Naive B cell (primary cell): ENCODE measurements around the gene LTBR. TPM values are rescaled to one million over a fixed set of nuclear protein-coding genes. Genes with fewer than 3 reads are reported as not detected.

ENCODE experiments used
- ATAC-seq, 2 donors: fragments of 150-1000 bp; cut with Tn5 transposase; 2 replicates each; pipeline ENCODE4 v1.10.0; 2021; ENCODE audit warnings: low read depth in 2 of 2, mild to moderate bottlenecking in 2 of 2, moderate library complexity in 2 of 2
- DNase-seq: peaks from one replicate; pipeline ENCODE4 v3.0.0; 2022
- H3K27ac Mint-ChIP-seq, 6 donors: one replicate each; pipeline ENCODE4 v1.8.0; 2020 to 2022; ENCODE audit warnings: mild to moderate bottlenecking in 6 of 6, mixed read lengths in 6 of 6, moderate library complexity in 5 of 6, inconsistent platforms in 2 of 6
- H3K27me3 Mint-ChIP-seq, 3 donors: one replicate each; pipeline ENCODE4 v1.8.0; 2021 to 2022; ENCODE audit warnings: mixed read lengths in 3 of 3, mild to moderate bottlenecking in 1 of 3
- H3K36me3 Mint-ChIP-seq, 2 donors: one replicate each; pipeline ENCODE4 v1.8.0; 2020 to 2022; ENCODE audit warnings: mixed read lengths in 2 of 2, inconsistent platforms in 1 of 2, mild to moderate bottlenecking in 1 of 2
- H3K4me1 Mint-ChIP-seq, 3 donors: one replicate each; pipeline ENCODE4 v1.8.0; 2020 to 2022; ENCODE audit warnings: mixed read lengths in 3 of 3, inconsistent platforms in 1 of 3, mild to moderate bottlenecking in 1 of 3, moderate library complexity in 1 of 3
- H3K4me3 Mint-ChIP-seq, 8 donors: one replicate each; pipeline ENCODE4 v1.8.0; 2020 to 2022; ENCODE audit warnings: mild to moderate bottlenecking in 8 of 8, mixed read lengths in 8 of 8, moderate library complexity in 8 of 8, inconsistent platforms in 2 of 8
- H3K9me3 Mint-ChIP-seq, 7 donors: one replicate each; pipeline ENCODE4 v1.8.0; 2020 to 2022; ENCODE audit warnings: mixed read lengths in 7 of 7, mild to moderate bottlenecking in 5 of 7, inconsistent platforms in 2 of 7, moderate library complexity in 1 of 7
- polyA plus RNA-seq, 6 donors: library from polyadenylated mRNA; unstranded; fragments of 300-500 nt; fragmentation: Illumina TruSeq; gene quantifications; one replicate each; pipeline ENCODE4 v1.2.3, GENCODE V29; 2021; ENCODE audit warnings: low read depth in 6 of 6

The LTBR gene
- polyA plus RNA-seq, 6 donors from 2014 or later: 0.20 to 0.90 (median 0.22) TPM; not detected in 3

- H3K4me3 Mint-ChIP-seq: no peak overlapping the region
- peaks cover 18 to 28% (median 19%) of the 10 kb centered on the region in 3 donors for H3K4me1 Mint-ChIP-seq
- no peak for DNase-seq
- no peaks in the 10 kb centered on the region for H3K9me3 Mint-ChIP-seq
- H3K27me3 Mint-ChIP-seq: no peaks in the 10 kb centered on the region
- ATAC-seq: no peak
- H3K27ac Mint-ChIP-seq: peak overlapping the region in 1 of 6 donors; percentile 61
- no peaks in the 10 kb centered on the region for H3K36me3 Mint-ChIP-seq
These were observed 52.2 kb downstream of the LTBR start for GRCh38 chr12:6435961-6436715.

GRCh38 chr12:6437586-6437985, 53.6 kb downstream of the LTBR start:
- no peaks in the 10 kb centered on the region for H3K9me3 Mint-ChIP-seq
- ATAC-seq (no peak), DNase-seq (no peak)
- peaks cover 15 to 25% (median 19%) of the 10 kb centered on the region in 3 donors for H3K4me1 Mint-ChIP-seq
- H3K4me3 Mint-ChIP-seq: no peak overlapping the region
- H3K27me3 Mint-ChIP-seq: no peaks in the 10 kb centered on the region
- H3K36me3 Mint-ChIP-seq: no peaks in the 10 kb centered on the region
- H3K27ac Mint-ChIP-seq: peak overlapping the region in 1 of 6 donors; percentile 86

GRCh38 chr12:6438345-6438744, 54.4 kb downstream of the LTBR start:
- Mint-ChIP-seq H3K27me3 (no peaks in the 10 kb centered on the region), H3K27ac (peak overlapping the region in 2 of 6 donors; percentile 59 to 81), H3K4me3 (no peak overlapping the region), H3K9me3 (no peaks in the 10 kb centered on the region), H3K36me3 (no peaks in the 10 kb centered on the region), H3K4me1 (peaks cover 11 to 25% (median 21%) of the 10 kb centered on the region in 3 donors)
- no peak for DNase-seq
- ATAC-seq: no peak

GRCh38 chr12:6440391-6440790, 56.4 kb downstream of the LTBR start:
- Mint-ChIP-seq H3K36me3 (no peaks in the 10 kb centered on the region), H3K27ac (no peak overlapping the region), H3K4me1 (peaks cover 22 to 38% (median 30%) of the 10 kb centered on the region in 3 donors), H3K4me3 (no peak overlapping the region), H3K9me3 (no peaks in the 10 kb centered on the region), H3K27me3 (no peaks in the 10 kb centered on the region)
- DNase-seq (no peak), ATAC-seq (no peak)

Other genes starting within 250 kb of the LTBR start
- 100 to 1,000 TPM in 2 of 6 donors, 10 to 100 TPM in 4; 32.7 to 186 (median 69.9) TPM for gene CD9, start 183.8 kb upstream of the LTBR start, polyA plus RNA-seq
- gene PLEKHG6, start 73.5 kb upstream of the LTBR start, polyA plus RNA-seq: not detected
- 1 to 10 TPM in 2 of 6 donors, under 1 TPM in 2, not detected in 2; 0.34 to 1.8 (median 1.0) TPM for gene TNFRSF1A, start 42.1 kb upstream of the LTBR start, polyA plus RNA-seq
- not detected for gene SCNN1A, start 8.6 kb upstream of the LTBR start, polyA plus RNA-seq
- gene CD27, start 60.8 kb downstream of the LTBR start, polyA plus RNA-seq: 10 to 100 TPM in 1 of 6 donors, 1 to 10 TPM in 5; 3.2 to 14.8 (median 6.6) TPM
- gene TAPBPL, start 67.9 kb downstream of the LTBR start, polyA plus RNA-seq: 100 to 1,000 TPM in 3 of 6 donors, 10 to 100 TPM in 3; 61.0 to 128 (median 108) TPM
- 1 to 10 TPM; 1.7 to 6.7 (median 4.5) TPM for gene VAMP1, start 86.5 kb downstream of the LTBR start, polyA plus RNA-seq
- gene MRPL51, start 109.1 kb downstream of the LTBR start, polyA plus RNA-seq: 100 to 1,000 TPM; 126 to 243 (median 176) TPM
- gene NCAPD2, start 109.9 kb downstream of the LTBR start, polyA plus RNA-seq: 10 to 100 TPM; 13.3 to 25.5 (median 17.8) TPM
- gene GAPDH, start 150.4 kb downstream of the LTBR start, polyA plus RNA-seq: 1,000 to 10,000 TPM in 1 of 6 donors, 100 to 1,000 TPM in 5; 607 to 1,152 (median 779) TPM
- 10 to 100 TPM in 1 of 6 donors, 1 to 10 TPM in 5; 4.6 to 15.3 (median 6.3) TPM for gene IFFO1, start 171.9 kb downstream of the LTBR start, polyA plus RNA-seq
- 10 to 100 TPM; 11.7 to 27.6 (median 17.5) TPM for gene NOP2, start 184.1 kb downstream of the LTBR start, polyA plus RNA-seq
- 10 to 100 TPM; 26.6 to 67.1 (median 44.5) TPM for gene CHD4, start 223.2 kb downstream of the LTBR start, polyA plus RNA-seq